ENCODE measurements around the gene JAZF1. TPM values are rescaled to one million over a fixed set of nuclear protein-coding genes. Genes with fewer than 3 reads are reported as not detected.

JAZF1 gene
- total and polyA plus RNA-seq, 8 donors, result 4.0 to 13.9 (median 6.0) TPM

DNA sequence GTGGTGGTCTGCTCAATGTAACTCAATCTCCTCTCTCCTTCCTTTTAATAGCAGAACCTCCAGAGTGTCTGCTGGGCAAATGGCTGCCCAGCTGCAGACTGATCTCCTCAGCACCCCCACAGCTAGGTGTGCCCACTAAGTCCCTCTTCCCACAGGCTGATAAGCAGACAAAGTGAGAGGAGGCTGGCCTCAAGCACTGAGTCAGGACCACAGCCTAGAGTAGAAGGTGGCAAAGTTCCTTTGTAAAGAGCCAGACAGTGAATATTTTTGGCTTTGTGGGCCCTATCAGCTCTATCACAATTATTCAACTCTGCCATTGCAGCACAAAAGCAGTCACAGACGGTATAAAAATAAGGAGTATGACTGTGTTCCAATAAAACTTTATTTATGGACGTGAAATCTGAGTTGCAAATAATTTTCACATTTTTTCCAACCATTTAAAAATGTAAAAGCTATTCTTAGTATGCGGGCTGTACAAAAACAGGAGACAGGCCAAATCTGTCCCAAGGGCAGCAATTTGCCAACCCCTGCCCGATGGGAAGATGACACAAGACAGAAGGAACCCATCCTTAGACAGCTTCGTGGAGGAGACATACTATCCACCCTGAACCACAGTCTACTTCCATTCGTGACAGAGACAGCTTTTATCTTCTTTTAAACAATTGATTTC is 23.4 kb downstream of the JAZF1 start:
- H3K27ac ChIP-seq, result peak overlapping the region in 1 of 4 donors; percentile 42
- no peak for FAIRE-seq
- 88 to 91% methylated on average over 6 of the region's 6 CpGs for WGBS, 2 donors

DNA sequence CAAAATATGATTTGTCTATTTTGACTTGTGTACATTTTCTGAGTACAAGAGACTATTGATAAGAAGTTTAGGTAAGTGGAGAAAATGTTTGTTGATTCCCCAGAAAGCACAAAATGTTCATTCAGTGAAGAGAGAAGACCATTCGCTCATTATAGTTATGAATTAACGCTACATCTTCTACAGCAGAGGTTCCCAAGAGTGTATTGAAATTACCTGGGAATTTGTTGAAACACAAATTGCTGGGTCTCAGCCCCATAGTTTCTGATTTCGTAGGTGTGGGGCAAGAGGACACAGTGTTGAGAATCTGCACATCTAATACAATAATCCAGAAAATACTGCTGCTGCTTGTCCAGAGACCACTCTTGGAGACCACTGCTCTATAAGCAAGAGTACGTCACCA is 24.2 kb downstream of the JAZF1 start:
- Histone ChIP-seq H3K27ac (peak overlapping the region in 2 of 4 donors; percentile 3 to 42), H3K4me1 (peaks cover 0 to 29% (median 3%) of the 10 kb centered on the region in 3 donors), H3K36me3 (no peaks in the 10 kb centered on the region), H3K27me3 (no peaks in the 10 kb centered on the region), H3K4me3 (no peak overlapping the region), H3K9me3 (no peaks in the 10 kb centered on the region)
- DNase-seq (no peak), ATAC-seq (peak in 3 of 4 donors; percentile 29 to 43 (median 33)), FAIRE-seq (no peak)
- 52 to 84% methylated on average over 4 of the region's 4 CpGs for WGBS, 2 donors
- TF ChIP-seq CTCF (IDR thresholded peaks at IDR 0.05), result no peak
- intact Hi-C loops (cut with DNase I), result no loop called here

More for the DNA sequence above, 23.4 kb downstream of the JAZF1 start:
- Histone ChIP-seq H3K4me1 (peaks cover 0 to 29% (median 3%) of the 10 kb centered on the region in 3 donors), H3K27me3 (no peaks in the 10 kb centered on the region), H3K36me3 (no peaks in the 10 kb centered on the region), H3K9me3 (no peaks in the 10 kb centered on the region), H3K4me3 (no peak overlapping the region)
- DNase-seq (no peak), ATAC-seq (no peak)
- intact Hi-C loops (cut with DNase I), result no loop called here
- no peak for TF ChIP-seq CTCF (IDR thresholded peaks at IDR 0.05)

GRCh38 chr7:28155964-28156363 is 24.6 kb downstream of the JAZF1 start:
- Histone ChIP-seq H3K27ac (peak overlapping the region in 2 of 4 donors; percentile 3 to 42), H3K4me1 (peaks cover 0 to 29% (median 3%) of the 10 kb centered on the region in 3 donors), H3K36me3 (no peaks in the 10 kb centered on the region), H3K9me3 (no peaks in the 10 kb centered on the region), H3K27me3 (no peaks in the 10 kb centered on the region), H3K4me3 (no peak overlapping the region)
- ATAC-seq (peak; percentile 59 to 85 (median 78)), DNase-seq (peak in 2 of 6 donors; percentile 33 to 51), FAIRE-seq (no peak)
- intact Hi-C loops (cut with DNase I), result no loop called here
- WGBS, 2 donors, result 13 to 16% methylated on average over 3 of the region's 3 CpGs
- no peak for TF ChIP-seq CTCF (IDR thresholded peaks at IDR 0.05)

DNA sequence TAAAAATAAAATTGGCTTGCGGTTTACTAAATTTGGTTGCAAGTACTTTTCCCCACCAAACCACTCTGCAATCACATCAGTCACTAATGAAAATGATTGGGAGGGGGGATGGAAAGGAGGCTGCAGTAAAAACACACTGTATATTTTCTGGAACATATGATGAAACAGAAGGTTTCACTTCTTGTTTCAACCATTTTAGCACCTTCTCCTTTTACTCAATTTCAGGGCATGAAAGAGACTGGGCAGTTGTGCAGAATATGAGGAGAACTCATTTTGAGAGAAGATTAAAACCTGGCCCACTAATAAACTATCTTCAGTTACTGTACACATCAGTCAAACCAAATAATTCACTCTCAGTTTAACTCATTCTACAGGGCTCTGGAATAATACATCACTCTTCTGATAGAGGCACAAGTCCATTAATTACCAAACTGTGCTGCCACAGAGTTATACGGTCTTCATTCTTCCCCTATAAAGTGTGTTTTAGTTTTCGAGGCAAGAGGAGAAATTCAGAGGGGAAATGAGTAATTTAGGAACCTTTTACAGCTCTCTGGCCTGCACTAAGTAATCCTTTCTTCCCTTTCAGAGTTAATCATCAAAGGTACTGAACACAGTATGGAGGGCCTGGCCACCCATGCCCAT is 25.5 kb downstream of the JAZF1 start:
- Histone ChIP-seq H3K9me3 (no peaks in the 10 kb centered on the region), H3K4me3 (no peak overlapping the region), H3K27me3 (no peaks in the 10 kb centered on the region), H3K4me1 (peaks cover 0 to 29% (median 3%) of the 10 kb centered on the region in 3 donors), H3K36me3 (no peaks in the 10 kb centered on the region), H3K27ac (peak overlapping the region in 2 of 4 donors; percentile 3 to 42)
- 71% methylated on average over 3 of the region's 3 CpGs for WGBS, 2 donors
- TF ChIP-seq CTCF (IDR thresholded peaks at IDR 0.05), result no peak
- no peak for DNase-seq
- intact Hi-C loops (cut with DNase I), result no loop called here
- peak in 1 of 4 donors; percentile 35 for ATAC-seq
- FAIRE-seq, result no peak

- WGBS, 2 donors, result 52 to 59% methylated on average over 4 of the region's 4 CpGs
Observed at GRCh38 chr7:28152594-28152993, 28.0 kb downstream of the JAZF1 start.

More at GRCh38 chr7:28152594-28152993, 28.0 kb downstream of the JAZF1 start:
- no peak for TF ChIP-seq CTCF (IDR thresholded peaks at IDR 0.05)
- intact Hi-C loops (cut with DNase I), result no loop called here
- H3K4me1 ChIP-seq, result peaks cover 0 to 33% (median 9%) of the 10 kb centered on the region in 3 donors
- no peak for DNase-seq
- ATAC-seq, result no peak
- FAIRE-seq, result no peak
- H3K27ac ChIP-seq, result no peak overlapping the region
- no peaks in the 10 kb centered on the region for H3K9me3 ChIP-seq
- H3K27me3 ChIP-seq, result no peaks in the 10 kb centered on the region
- H3K4me3 ChIP-seq, result no peak overlapping the region
- H3K36me3 ChIP-seq, result no peaks in the 10 kb centered on the region

Measured in pancreas (tissue), 10 donors.